HG02852 (cell line): ENCODE results near the gene COL5A1.

Source experiments
- ATAC-seq: cut with Tn5 transposase; IDR thresholded peaks from one replicate; pipeline ENCODE4 v1.9.1; 2021; ENCODE audit warnings: mild to moderate bottlenecking, moderate library complexity; ENCODE audit not compliant: unreplicated experiment

The COL5A1 gene

GRCh38 chr9:134830126-134830525, 188.5 kb downstream of the COL5A1 start:
- ATAC-seq = no peak

- no peak for ATAC-seq
Observed at GRCh38 chr9:134830926-134831720, 189.5 kb downstream of the COL5A1 start.

GRCh38 chr9:134832471-134832870, 190.9 kb downstream of the COL5A1 start:
- ATAC-seq = no peak

GRCh38 chr9:134833294-134833880, 191.8 kb downstream of the COL5A1 start:
- ATAC-seq = no peak

- ATAC-seq = no peak
Observed at GRCh38 chr9:134834217-134834956, 192.8 kb downstream of the COL5A1 start.

- no peak for ATAC-seq
Observed at GRCh38 chr9:134834957-134835419, 193.4 kb downstream of the COL5A1 start.

- ATAC-seq = no peak
Observed at GRCh38 chr9:134835448-134835847, 193.8 kb downstream of the COL5A1 start.

- no peak for ATAC-seq
Observed at GRCh38 chr9:134835987-134836386, 194.4 kb downstream of the COL5A1 start.

- ATAC-seq = no peak
Observed at GRCh38 chr9:134836406-134836970, 194.9 kb downstream of the COL5A1 start.

GRCh38 chr9:134837529-134837928, 195.9 kb downstream of the COL5A1 start:
- ATAC-seq = no peak

- no peak for ATAC-seq
Observed at GRCh38 chr9:134838651-134839454, 197.2 kb downstream of the COL5A1 start.

GRCh38 chr9:134839455-134840125, 198.0 kb downstream of the COL5A1 start:
- no peak for ATAC-seq

- ATAC-seq = no peak
Observed at GRCh38 chr9:134840511-134840910, 198.9 kb downstream of the COL5A1 start.

- no peak for ATAC-seq
Observed at GRCh38 chr9:134841180-134841904, 199.7 kb downstream of the COL5A1 start.

- no peak for ATAC-seq
Observed at GRCh38 chr9:134842321-134842720, 200.7 kb downstream of the COL5A1 start.

GRCh38 chr9:134843740-134844139, 202.1 kb downstream of the COL5A1 start:
- no peak for ATAC-seq

- no peak for ATAC-seq
Observed at GRCh38 chr9:134844821-134845220, 203.2 kb downstream of the COL5A1 start.

- ATAC-seq = no peak
Observed at GRCh38 chr9:134846187-134846586, 204.6 kb downstream of the COL5A1 start.

- ATAC-seq = no peak
Observed at GRCh38 chr9:134846699-134847098, 205.1 kb downstream of the COL5A1 start.
